ENCODE measurements around the gene SLC24A3.

The SLC24A3 gene

GRCh38 chr20:19560881-19561480 is 348.5 kb downstream of the SLC24A3 start:
- DNase-seq: no peak

DNA sequence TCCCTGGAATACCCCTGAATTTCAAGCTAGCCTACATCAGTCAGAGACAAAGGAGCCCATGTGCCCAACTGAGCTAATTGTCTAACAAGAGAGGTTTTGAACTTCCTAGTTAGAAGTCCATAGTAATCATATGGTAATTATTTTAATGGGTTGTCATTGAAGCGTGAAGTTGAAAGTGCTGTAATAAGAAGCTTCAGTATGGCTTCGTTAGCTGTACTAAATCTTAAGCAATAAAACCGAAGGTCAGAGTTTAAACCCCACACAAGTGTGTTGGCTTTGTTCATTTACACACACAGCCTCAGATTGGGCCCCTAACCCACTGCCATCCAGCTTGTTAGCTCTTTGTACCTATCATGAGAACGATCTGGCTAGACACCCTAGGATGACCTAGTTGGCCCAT is 350.0 kb downstream of the SLC24A3 start:
- DNase-seq: no peak

DNA sequence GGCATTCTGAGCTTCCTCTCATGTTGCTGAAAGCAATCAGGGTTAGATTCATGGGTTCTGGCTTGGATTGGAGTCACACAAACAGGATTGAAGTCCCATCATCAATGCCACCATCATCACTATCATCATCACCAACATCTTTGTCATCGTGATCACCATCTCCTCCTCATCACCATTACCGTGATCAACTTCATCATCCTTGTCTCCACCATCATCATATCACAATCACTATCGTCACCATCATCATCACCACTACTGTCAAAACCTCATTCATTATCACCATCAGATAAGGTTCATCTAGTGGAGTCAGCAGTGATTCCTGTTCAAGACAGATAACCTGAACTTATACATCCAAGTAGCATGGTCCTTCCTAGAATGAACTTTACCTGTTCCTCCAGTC is 351.8 kb downstream of the SLC24A3 start:
- DNase-seq: no peak

- DNase-seq: no peak
Measured at GRCh38 chr20:19565736-19566135, 353.3 kb downstream of the SLC24A3 start.

DNA sequence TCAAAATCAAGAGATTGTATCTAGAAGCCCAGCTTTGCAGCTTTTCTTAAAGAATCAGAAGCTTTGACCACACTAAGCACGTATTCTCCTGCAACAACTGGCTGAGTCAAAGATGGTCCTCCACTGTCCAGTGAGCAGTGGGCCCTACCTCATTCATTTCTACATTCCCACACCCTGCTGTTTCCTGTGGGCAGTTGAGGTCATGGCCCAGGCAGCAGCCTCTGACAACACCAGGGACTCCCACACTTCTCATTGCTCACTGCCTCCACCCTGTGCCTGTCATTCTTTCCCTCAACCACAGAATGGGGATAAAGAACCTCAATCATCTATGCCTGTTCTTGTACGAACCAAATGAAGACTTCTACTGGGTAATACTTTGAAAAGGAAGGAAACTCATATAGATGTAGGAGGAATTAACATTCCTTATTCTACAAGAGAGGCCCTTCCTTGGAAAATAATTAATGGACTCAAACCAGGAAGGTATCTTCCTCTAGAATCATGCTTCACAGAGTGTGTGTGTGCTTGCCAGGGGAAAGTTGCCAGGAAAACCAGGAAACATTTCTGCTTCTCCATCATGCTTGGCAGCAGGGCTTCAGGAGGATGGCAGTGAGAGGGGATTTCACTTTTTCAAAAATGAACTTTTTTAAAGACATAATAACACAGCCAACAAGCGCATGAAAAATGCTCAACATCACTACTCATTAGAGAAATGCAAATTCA is 353.9 kb downstream of the SLC24A3 start:
- no peak for DNase-seq

- DNase-seq: no peak
Measured at GRCh38 chr20:19568128-19568527, 355.7 kb downstream of the SLC24A3 start.

- no peak for DNase-seq
Measured at GRCh38 chr20:19571996-19572395, 359.6 kb downstream of the SLC24A3 start.

DNA sequence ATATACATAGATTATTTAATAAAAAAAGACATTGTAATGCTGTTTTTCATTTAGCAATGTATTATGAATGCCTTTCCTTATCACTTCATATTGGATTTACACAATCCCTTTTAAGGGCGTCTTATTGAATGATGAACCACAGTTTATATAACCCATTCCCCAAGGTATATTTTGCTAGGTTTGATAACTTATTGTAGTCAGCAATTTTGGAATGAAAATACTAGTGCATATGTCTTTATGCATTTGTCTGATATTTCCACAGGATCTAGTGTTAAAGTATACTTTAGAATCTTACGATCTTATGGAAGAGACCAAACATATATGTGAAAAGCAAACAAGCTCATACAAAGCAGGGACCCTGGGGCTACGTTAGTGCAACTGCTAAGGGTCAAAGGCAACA is 365.2 kb downstream of the SLC24A3 start:
- no peak for DNase-seq

DNA sequence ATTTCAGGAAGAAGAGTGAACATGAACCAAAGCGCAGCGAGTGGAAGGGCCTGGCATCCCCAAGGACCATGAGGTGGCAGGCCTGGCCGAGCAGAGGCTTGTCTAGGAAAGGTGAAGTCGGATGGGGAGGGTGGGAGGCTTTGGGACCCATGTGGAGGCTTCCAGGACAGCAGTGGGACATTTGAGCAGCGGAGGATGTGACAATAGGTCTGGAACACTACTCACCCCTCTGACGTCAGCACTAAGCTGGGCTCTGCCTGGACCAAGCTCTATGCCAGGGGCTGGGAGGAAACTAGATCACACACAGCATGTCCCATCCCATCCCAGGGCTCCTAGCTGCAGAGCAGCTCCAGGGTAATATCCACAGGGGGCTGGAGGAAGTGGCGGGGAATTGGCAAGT is 370.3 kb downstream of the SLC24A3 start:
- DNase-seq: no peak

DNA sequence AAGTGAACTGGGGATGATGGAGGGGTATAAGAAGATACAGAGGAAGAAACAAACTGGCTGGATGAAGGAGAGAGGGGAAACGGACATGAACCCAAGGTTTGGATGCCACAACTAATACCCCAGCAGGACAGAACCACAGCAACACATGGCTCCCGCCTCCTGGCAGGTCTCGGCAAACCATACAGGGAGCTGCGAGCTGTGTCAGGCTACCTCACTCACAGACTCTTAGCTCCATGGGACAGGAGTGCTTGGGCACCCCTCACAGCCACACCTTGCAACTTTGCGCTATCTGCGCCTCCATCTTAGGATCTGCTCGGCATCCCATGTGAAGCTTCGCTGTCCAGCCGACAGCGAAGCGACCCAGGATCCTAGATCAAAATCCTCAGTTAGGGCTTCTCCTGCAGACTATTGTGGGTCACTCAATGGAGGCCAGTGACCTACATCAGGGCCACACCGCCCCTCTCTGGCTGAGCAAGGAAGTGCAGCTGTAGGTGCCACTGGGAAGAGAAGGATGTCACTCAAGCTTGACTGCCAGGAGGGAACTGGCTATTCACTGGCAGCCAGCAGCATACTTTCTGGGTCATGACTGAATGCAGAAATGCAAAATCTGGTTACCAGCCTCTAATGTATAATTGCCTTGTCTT is 371.2 kb downstream of the SLC24A3 start:
- DNase-seq: peak; percentile 26 to 36

GRCh38 chr20:19588241-19588640 is 375.8 kb downstream of the SLC24A3 start:
- DNase-seq: no peak

GRCh38 chr20:19588732-19589131 is 376.3 kb downstream of the SLC24A3 start:
- no peak for DNase-seq

- no peak for DNase-seq
Measured at GRCh38 chr20:19589787-19590362, 377.4 kb downstream of the SLC24A3 start.

DNA sequence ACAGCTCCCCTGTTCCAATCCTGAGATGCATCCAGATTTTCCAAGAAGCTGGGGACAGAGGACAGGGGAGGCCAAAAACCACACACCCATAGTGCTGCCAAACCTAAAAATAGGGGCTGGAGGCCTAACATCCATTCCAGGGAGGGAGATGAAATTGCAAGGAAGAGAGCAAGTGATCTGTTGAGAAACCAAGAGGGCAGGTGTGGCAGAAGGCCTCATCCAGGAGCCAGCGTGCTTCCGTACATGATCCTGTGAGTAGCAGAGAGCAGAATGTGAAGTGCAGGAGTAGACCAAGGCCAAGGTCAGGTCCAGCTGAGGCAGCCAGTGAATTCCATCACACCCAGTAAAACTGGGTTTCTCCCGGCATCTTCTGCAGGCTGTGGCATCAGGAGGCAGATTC is 377.9 kb downstream of the SLC24A3 start:
- DNase-seq: no peak

DNA sequence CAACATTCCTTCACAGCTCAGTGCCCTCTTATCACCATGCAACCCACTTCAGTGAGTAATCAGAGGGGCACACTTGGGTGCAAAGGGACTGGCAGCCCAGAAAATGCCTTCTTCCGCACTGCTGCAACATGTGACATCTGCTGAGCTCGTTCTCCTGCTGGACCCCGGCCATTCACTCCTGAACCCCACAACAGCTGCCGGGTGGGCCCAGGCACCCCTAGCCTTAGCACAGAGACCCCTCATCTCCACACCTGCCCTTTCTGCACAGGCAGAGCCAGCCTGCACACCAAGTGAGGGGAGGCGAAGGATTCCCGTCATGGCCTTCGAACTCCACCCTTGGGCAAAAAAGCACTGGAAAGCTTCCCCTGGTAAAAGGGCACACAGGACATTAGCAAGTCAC is 381.3 kb downstream of the SLC24A3 start:
- DNase-seq: no peak

DNA sequence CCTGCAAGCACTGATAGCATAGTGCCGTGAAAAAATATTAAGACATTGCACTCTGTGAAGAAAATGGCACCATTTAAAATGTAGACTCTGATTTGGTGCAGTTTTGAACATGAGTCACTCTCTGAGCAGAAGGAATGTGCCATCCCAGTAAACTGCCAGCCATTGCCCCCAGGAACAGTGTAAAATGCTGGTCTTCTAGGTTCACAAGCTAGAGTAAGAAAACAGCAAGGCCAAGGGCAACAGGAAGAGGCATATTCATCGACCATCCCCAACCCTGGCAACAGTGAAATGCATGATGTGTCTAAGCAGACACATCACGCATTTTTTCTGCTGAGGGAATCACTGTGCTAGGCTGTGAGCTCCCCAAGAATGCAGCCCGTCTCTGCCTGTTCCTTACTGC is 382.5 kb downstream of the SLC24A3 start:
- no peak for DNase-seq

GRCh38 chr20:19598117-19598850 is 385.8 kb downstream of the SLC24A3 start:
- no peak for DNase-seq

GRCh38 chr20:19599200-19599599 is 386.8 kb downstream of the SLC24A3 start:
- no peak for DNase-seq

- DNase-seq: no peak
Measured at GRCh38 chr20:19600042-19600441, 387.6 kb downstream of the SLC24A3 start.

DNA sequence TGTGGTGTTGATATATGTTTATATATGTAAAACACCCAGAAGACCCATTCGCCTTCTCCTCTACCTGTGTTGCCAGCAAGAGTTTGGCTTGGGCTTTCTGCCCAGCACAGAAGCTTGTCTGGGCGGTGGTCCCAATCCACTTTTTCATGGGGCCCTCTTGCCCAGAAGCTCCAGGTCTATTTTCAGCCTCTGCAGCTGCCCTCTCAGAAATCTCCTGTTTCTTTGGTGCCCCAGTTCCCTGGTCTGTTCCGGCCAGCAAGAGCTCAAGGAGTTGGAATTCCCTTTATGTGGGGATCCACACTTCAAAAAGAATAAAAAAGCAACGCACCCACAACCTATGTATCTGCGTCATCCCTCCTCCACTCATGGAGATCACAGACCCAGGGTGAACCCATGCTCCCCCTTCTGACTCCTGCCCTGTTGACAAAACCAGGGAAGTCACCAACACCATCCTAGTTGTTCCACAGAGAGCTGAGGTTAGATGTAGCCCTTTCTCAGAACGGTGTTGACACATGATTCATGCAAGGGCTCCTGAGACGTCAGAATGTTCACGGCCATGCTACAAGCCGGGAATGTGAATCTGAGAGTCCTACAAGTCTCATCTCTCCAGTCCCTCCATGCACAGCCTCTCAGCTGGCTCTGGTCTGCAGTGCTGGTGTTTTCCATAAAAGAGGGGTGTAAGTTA is 388.8 kb downstream of the SLC24A3 start:
- DNase-seq: no peak

- DNase-seq: peak in 1 of 2 experiments; percentile 58
Measured at GRCh38 chr20:19602675-19603375, 390.4 kb downstream of the SLC24A3 start.

DNA sequence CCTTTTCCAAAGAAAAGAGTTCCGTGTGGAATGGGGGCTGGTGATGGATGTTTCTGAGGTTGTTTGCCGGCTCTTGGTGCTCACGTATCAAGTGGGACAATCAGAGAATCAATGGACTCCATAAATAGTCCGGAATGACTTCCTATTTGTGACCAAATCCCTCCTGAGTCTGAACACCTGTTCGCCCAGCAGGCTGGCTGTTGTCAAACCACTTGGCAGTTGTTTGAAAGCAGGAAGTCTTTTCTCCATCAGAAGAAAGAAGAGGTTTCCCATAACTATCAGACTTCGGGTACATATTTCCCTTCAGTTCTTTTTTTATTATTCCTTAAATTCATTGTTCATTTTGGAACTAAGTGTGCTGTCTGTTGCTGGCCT is 390.9 kb downstream of the SLC24A3 start:
- DNase-seq: no peak
